GM19324 (cell line): ENCODE measurements around the gene ADAMTS17.
"Not testable (repeated sequence)": the region's sequence is repeated elsewhere in the genome, so short reads cannot be mapped to it uniquely, and the experiment has no call there.

ENCODE experiments used
- ATAC-seq: cut with Tn5 transposase; IDR thresholded peaks from one replicate; pipeline ENCODE4 v1.9.1; 2021; ENCODE audit warnings: mild to moderate bottlenecking, moderate library complexity; ENCODE audit not compliant: unreplicated experiment, low FRiP score

The ADAMTS17 gene

DNA sequence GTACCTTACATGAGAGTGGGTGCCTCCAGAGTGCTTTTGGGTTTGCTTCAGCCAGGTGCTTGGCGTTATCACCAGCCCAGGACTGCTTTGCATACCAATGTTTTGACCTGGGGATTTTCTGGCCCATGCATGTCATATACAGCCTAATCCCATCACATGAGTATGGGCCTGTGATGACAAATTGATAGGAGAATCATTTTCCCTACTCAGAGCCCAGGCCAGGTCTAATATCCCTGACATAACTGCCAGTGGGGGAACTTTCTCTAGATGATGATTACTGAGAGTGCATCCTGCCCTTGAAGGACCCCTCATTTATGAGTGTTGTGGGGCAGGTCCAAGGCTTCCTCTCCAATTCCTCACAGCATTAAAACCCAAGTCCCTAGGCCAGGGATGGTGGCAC is 411.1 kb downstream of the ADAMTS17 start:
- no peak for ATAC-seq

DNA sequence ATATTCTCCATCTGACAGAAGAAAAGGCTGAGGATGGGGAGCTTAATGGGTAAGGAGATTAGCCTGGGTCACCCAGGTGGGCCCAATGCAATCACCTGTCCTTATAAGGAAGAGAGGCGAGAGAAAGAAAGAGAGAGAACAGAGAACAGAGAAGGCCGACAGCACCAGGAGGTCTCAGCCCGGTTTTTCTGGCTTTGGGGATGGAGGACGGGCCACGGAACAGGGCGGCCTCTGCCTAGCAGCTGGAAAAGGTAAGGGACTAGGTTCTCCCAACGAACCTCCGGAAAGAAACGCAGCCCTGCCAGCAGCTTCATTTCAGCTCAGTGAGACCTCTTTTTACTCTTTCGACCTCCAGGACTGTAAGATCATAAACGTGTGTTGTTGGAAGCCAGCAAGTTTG is 412.5 kb downstream of the ADAMTS17 start:
- no peak for ATAC-seq

DNA sequence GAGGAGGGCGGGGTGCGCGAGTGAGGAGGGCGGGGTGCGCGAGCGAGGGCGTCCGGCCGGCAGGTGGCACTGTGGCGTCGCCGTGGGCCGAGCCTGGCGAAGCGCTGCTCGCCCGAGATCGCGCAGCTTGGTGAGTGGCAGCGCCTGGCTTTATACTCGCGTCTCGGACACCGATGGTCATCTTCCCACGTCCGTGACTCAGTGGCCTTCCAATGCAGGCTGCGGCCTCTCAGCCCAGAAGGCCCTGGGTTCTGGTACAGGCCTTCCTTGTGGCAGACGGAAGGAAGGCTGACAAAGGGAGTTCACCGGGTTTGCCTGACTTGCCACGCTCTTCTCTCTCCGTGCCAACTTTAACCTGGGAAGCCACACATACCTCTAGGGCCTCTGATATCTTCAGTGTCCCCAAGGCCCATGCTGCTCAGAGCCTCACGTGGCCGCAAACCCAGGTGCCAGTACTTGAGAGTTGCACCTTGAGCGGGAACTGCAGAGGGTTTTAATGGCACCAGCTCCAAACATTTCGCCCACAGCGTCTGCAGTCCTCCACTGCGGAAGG is 413.3 kb downstream of the ADAMTS17 start:
- ATAC-seq, result peak; percentile 94

DNA sequence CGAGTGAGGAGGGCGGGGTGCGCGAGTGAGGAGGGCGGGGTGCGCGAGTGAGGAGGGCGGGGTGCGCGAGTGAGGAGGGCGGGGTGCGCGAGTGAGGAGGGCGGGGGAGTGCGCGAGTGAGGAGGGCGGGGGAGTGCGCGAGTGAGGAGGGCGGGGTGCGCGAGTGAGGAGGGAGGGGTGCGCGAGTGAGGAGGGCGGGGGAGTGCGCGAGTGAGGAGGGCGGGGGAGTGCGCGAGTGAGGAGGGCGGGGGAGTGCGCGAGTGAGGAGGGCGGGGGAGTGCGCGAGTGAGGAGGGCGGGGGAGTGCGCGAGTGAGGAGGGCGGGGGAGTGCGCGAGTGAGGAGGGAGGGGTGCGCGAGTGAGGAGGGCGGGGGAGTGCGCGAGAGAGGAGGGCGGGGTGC is 415.2 kb downstream of the ADAMTS17 start:
- not testable (repeated sequence) for ATAC-seq

DNA sequence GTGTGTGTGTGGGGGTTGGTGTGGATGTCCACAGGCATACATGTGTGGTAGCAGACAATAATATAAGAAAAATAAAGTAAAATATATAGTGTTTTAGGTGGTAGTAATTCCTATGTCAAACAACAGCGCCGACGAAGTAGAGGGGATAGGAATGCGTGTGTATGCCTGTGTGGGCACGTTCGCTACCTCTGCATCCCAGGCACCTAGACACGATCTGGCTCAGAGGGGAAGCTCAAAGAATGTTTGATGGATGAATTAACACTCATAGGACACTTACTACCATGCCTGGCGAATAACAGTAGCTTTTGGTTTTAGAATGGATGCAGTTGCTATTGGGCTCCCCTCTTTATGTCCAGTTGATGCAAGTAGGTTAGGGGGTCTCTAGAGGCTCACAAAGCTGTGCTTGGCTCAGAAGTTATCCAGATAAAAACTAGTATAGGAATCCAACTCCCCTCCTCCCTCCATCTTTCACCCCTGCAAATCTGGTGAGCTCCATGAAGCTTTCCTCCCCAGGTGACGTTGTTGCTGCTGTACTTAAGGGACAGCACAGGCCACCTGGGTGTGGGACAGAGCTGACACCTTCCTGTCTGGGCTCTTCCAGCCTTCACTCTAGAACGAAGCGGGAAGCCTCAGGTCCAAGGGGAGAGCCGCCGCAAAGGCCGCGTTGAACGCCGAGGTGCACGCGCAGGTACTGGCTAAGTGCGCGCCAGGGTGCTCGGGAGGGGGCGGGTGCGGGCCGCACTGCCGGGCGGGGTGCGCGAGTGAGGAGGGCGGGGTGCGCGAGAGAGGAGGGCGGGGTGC is 415.9 kb downstream of the ADAMTS17 start:
- no peak for ATAC-seq

DNA sequence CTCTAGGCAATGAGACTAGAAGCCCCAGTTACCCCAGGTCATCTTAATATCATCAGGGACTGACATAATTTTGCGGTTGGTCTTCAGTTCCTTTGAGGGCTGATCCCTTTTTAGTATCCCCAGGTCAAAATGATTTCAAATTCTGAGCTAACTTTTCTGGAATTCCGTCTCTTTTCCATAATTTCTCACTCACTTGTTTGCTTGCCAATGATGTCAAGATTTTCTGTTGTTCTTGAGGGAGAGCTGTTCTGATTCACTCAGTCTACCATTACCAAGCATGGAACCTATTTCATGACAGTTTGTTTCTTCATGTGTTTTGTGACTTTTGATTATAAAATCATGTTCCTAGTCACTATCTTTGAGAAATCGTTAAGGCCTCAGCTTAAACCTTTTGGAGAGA is 418.1 kb downstream of the ADAMTS17 start:
- no peak for ATAC-seq
